Activated CD4-positive, alpha-beta memory T cell treated with anti-CD3 and anti-CD28 coated beads, Interleukin-2, amount 10 ng/mL, durations not matched to agents 7 days and 5 days (primary cell): Measurements from ENCODE around the gene HHIP. TPM values are rescaled to one million over a fixed set of nuclear protein-coding genes. Genes with fewer than 3 reads are reported as not detected.

Source experiments
- CTCF ChIA-PET: fragments of 350-600 bp; sonication (Branson Sonifier 250); formaldehyde crosslinking; loops from one replicate; lab custom pipeline; 2021; ENCODE audit warnings: antibody characterized with exemption, inconsistent platforms; lab: Charles Lee
- POLR2A ChIA-PET: fragments of 350-600 bp; sonication (Branson Sonifier 250); formaldehyde crosslinking; loops from one replicate; lab custom pipeline; 2021; ENCODE audit warnings: antibody characterized with exemption; lab: Charles Lee
- DNase-seq: peaks from one replicate; pipeline ENCODE4 v3.0.0-alpha.2; 2020
- H3K27ac Mint-ChIP-seq: one replicate; pipeline ENCODE4 v1.8.0; 2021; ENCODE audit warnings: mild to moderate bottlenecking, mixed read lengths
- H3K27me3 Mint-ChIP-seq: one replicate; pipeline ENCODE4 v1.8.0; 2021; ENCODE audit warnings: mixed read lengths
- H3K36me3 Mint-ChIP-seq: one replicate; pipeline ENCODE4 v1.8.0; 2021; ENCODE audit warnings: low read depth, mixed read lengths
- H3K4me1 Mint-ChIP-seq: one replicate; pipeline ENCODE4 v1.8.0; 2021; ENCODE audit warnings: mixed read lengths
- H3K4me3 Mint-ChIP-seq: one replicate; pipeline ENCODE4 v1.8.0; 2021; ENCODE audit warnings: mild to moderate bottlenecking, mixed read lengths
- H3K9me3 Mint-ChIP-seq: one replicate; pipeline ENCODE4 v1.8.0; 2021; ENCODE audit warnings: mixed read lengths
- total RNA-seq, 2 experiments: library from RNA; stranded (reverse); gene quantifications; one replicate each; pipeline ENCODE4 v1.2.3, GENCODE V29; 2021

The HHIP gene
- total RNA-seq, 2 experiments from 2014 or later = not detected

DNA sequence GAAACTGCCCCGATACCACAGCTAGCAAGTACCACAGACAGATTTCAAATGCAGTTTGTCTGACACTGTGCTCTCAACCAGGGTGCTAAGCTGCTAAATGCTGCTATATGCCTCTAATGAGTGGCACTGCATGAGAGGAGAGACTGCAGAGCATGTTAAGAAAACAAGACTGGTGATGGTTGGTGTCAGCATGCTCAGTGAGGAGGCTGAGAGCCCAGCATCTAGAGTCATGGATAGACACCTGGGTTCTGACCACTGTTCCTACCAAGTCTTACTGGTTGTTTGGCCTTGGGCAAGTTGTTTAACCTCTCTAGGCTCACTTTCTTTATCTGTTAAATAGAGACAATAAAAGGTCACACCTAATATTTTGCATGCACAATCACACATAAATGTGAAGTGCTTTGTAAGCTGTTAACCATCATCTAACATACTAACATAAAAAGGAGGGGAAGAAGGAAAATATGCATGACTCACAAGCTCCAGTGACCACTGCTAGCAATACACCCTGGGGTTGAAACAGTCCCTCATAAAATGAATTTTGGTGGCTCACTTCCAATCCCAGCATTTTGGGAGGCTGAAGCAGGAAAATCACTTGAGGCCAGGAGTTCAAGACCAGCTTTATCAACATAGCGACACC is 20.7 kb downstream of the HHIP start:
- Mint-ChIP-seq H3K4me1 (no peaks in the 10 kb centered on the region), H3K36me3 (no peaks in the 10 kb centered on the region), H3K4me3 (no peak overlapping the region), H3K9me3 (no peaks in the 10 kb centered on the region), H3K27ac (no peak overlapping the region), H3K27me3 (no peaks in the 10 kb centered on the region)
- no peak for DNase-seq
- POLR2A ChIA-PET = no interaction called here
- CTCF ChIA-PET = no interaction called here

DNA sequence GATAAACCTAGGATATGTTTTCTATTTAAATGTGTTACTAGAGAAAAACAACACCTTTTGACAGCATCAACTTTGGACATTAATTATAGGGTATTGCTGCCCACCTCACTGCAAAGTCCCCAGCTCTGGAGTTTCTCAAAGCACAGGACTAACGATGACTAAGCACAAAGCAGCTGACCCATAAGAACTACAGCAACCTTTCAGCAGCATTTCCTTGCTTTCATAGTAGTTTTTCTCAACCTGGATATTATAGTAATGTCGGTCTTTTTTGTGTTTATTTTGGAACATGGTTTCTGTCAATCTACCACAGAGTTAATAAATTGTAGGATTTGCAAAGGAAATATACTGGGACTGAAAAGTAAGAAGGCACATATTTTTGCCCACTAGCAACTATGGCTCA is 21.5 kb downstream of the HHIP start:
- Mint-ChIP-seq H3K27me3 (no peaks in the 10 kb centered on the region), H3K9me3 (no peaks in the 10 kb centered on the region), H3K36me3 (no peaks in the 10 kb centered on the region), H3K27ac (no peak overlapping the region), H3K4me3 (no peak overlapping the region), H3K4me1 (no peaks in the 10 kb centered on the region)
- CTCF ChIA-PET = no interaction called here
- POLR2A ChIA-PET = no interaction called here
- no peak for DNase-seq

DNA sequence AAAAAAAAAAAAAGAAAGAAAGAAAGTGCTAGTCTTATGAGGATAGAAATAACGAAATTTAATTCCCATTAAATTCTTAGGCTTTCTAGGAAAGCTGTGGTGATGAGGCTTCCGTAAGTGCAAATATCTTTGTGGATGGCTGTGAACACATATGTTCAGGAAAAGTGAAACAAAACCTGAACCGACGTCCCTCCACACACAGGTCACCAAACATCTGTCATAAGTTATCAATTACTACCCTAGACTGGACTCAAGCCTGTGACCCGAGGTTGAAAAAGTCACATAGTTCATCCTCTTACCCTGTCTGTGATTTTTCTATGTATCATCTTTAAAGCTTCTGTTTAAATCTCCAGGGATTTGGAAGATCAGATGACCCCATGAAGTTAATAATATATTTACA is 24.8 kb downstream of the HHIP start:
- ChIA-PET POLR2A (no interaction called here), CTCF (no interaction called here)
- Mint-ChIP-seq H3K9me3 (no peaks in the 10 kb centered on the region), H3K27ac (no peak overlapping the region), H3K4me1 (no peaks in the 10 kb centered on the region), H3K4me3 (no peak overlapping the region), H3K27me3 (no peaks in the 10 kb centered on the region), H3K36me3 (no peaks in the 10 kb centered on the region)
- no peak for DNase-seq

DNA sequence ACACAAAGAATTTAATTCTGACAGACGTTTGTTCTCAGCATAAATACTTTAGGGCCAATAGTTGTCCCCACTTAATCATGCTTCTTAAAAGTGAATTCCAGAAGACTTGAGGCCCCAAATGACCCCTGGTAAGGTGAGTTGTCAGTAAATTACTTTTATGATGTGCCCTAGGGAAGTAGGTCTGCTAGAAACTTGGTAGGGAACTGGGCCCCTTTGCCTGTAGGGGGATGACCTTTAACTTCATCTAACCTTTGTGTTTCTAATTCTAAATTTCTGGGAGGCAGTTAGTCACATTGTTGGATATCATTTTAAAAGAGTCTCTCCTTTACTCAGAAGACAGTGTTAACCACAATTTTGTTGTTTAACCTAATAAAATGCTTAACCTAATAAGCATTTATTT is 28.8 kb downstream of the HHIP start:
- POLR2A ChIA-PET = no interaction called here
- no peak overlapping the region for H3K27ac Mint-ChIP-seq
- H3K9me3 Mint-ChIP-seq = no peaks in the 10 kb centered on the region
- DNase-seq = no peak
- H3K4me3 Mint-ChIP-seq = no peak overlapping the region
- CTCF ChIA-PET = no interaction called here
- H3K4me1 Mint-ChIP-seq = no peaks in the 10 kb centered on the region
- H3K36me3 Mint-ChIP-seq = no peaks in the 10 kb centered on the region
- no peaks in the 10 kb centered on the region for H3K27me3 Mint-ChIP-seq

DNA sequence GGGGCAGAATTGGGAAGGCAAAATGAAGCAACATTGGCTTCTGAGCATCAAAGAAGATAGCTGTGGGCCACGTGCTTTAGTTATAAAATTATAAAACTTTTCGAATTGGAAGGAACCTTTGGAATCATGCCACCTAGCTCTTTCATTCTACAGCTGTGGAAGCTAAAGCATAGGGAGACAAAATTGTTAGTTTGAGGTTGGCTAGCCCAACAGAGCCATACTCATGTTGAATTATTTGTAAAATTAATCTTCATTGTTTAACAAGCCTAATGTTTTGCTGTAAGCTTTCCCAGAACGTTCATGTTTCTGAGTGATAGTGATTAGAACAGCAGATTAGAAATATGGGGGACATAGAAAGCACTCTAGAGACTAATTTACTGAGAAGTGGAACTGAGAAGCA is 35.9 kb downstream of the HHIP start:
- ChIA-PET CTCF (no interaction called here), POLR2A (no interaction called here)
- no peak for DNase-seq
- H3K36me3 Mint-ChIP-seq = no peaks in the 10 kb centered on the region
- no peak overlapping the region for H3K27ac Mint-ChIP-seq
- peaks cover 3% of the 10 kb centered on the region for H3K9me3 Mint-ChIP-seq
- H3K4me3 Mint-ChIP-seq = no peak overlapping the region
- no peaks in the 10 kb centered on the region for H3K27me3 Mint-ChIP-seq
- no peaks in the 10 kb centered on the region for H3K4me1 Mint-ChIP-seq

DNA sequence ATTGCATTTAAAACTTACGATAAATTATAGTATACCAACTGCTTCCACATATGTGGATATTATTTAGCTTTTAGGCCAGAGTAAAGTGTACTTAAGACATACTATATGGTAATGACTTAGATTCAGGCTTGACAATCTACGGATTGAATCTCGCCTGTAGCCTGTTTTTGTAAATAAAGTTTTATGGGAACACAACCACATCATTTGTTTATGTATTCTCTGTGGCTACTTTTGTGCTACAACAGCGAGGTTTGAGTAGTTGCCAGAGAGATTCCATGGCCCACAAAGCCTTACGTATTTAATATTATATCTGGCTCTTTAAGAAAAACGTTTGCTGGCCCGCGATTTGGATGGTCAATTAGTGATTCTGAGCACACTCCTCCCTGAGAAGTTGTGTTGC is 37.6 kb downstream of the HHIP start:
- H3K4me1 Mint-ChIP-seq = no peaks in the 10 kb centered on the region
- CTCF ChIA-PET = no interaction called here
- peaks cover 3% of the 10 kb centered on the region for H3K9me3 Mint-ChIP-seq
- no peak for DNase-seq
- H3K36me3 Mint-ChIP-seq = no peaks in the 10 kb centered on the region
- no peaks in the 10 kb centered on the region for H3K27me3 Mint-ChIP-seq
- POLR2A ChIA-PET = no interaction called here
- no peak overlapping the region for H3K27ac Mint-ChIP-seq
- no peak overlapping the region for H3K4me3 Mint-ChIP-seq

DNA sequence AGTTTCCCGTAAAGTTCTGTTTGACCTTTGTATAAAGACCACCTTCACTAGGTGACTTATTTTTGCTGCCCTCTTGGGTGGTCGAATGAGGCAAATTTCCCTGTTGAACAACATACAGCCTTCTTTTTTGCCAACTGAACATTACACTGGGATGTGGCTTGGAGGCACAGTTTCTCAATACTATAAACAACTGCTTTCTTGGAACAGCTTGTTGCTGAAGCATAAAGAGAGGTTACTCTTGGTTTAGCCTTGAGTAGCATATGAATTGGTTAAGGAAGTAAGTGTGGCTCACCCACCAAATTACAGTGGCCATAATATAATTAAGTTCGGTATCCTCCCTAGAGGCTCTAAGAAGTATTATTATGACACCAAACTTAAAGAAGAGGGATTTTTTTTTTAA is 40.0 kb downstream of the HHIP start:
- no peak for DNase-seq
- POLR2A ChIA-PET = no interaction called here
- Mint-ChIP-seq H3K27me3 (no peaks in the 10 kb centered on the region), H3K4me1 (no peaks in the 10 kb centered on the region), H3K36me3 (no peaks in the 10 kb centered on the region), H3K9me3 (peaks cover 3% of the 10 kb centered on the region), H3K4me3 (no peak overlapping the region), H3K27ac (no peak overlapping the region)
- CTCF ChIA-PET = no interaction called here

DNA sequence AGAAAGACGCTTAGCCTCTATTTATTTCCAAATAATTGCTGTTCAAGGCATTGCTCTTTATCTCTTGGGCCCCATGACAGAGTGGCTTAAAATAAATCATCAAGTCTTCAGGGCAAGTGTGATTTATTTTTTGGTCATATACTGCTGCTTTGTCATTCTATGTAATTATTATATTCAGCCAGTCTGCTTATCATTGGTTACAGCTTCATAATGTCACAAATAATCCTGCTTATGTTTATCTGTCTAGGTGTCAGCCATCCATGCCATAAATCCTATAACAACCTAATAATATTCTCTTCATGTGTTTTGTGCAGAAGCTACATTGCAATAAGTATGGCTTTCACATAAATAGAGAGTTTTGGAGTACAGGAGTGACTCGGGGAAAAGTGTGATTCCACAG is 41.0 kb downstream of the HHIP start:
- no peak for DNase-seq
- peaks cover 3% of the 10 kb centered on the region for H3K9me3 Mint-ChIP-seq
- H3K27me3 Mint-ChIP-seq = no peaks in the 10 kb centered on the region
- ChIA-PET POLR2A (no interaction called here), CTCF (no interaction called here)
- H3K4me1 Mint-ChIP-seq = no peaks in the 10 kb centered on the region
- H3K27ac Mint-ChIP-seq = no peak overlapping the region
- no peaks in the 10 kb centered on the region for H3K36me3 Mint-ChIP-seq
- no peak overlapping the region for H3K4me3 Mint-ChIP-seq

DNA sequence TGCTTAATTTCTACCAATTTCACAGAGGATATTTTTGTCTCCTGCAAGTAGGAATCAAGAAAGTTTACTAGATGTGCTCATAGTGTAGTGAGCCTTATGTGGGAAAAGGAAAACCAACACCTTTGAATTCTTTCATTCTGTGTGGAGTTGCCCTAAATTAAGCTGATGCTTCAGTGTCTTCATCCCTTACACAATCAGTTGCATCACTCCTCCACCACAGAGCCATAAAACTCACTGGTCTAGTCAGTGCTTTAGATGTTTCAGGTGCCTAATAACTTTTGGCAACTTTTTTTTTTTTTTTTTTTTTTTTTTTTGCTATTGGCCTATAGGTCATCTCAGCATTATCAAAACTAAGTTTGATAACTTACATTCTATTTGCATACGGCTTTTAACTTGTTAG is 41.5 kb downstream of the HHIP start:
- CTCF ChIA-PET = no interaction called here

DNA sequence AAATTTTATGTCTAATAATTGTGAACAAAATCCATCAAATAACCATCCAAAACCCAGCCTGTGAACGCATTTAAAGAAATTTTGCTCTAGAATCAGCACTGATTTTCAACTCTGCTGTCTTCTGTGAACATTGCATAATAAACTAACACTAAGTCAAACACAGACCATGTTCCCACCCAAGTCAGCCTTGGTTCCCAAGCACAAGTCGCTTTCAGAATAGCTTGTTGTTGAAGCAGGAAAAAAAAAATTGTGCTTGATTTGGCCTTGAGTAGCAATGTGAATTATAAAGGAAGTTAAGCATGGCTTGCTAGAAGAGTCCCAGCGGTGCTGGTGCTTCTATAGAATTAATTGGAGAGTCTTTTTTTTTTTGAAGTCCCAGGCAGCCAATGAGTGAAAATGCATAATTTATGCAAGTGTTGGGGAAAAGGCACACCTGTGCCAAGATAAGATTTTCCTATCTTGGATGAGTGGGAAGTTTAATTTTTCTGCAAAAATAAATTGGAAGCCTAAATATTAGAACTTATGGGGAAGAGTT is 42.1 kb downstream of the HHIP start:
- ChIA-PET POLR2A (no interaction called here), CTCF (no interaction called here)
- Mint-ChIP-seq H3K27me3 (no peaks in the 10 kb centered on the region), H3K4me3 (no peak overlapping the region), H3K9me3 (peaks cover 3% of the 10 kb centered on the region), H3K36me3 (no peaks in the 10 kb centered on the region), H3K4me1 (no peaks in the 10 kb centered on the region), H3K27ac (no peak overlapping the region)
- no peak for DNase-seq

More for the DNA sequence above, 41.5 kb downstream of the HHIP start:
- no peak for DNase-seq
- Mint-ChIP-seq H3K4me1 (no peaks in the 10 kb centered on the region), H3K27ac (no peak overlapping the region), H3K27me3 (no peaks in the 10 kb centered on the region), H3K36me3 (no peaks in the 10 kb centered on the region), H3K4me3 (no peak overlapping the region), H3K9me3 (peaks cover 3% of the 10 kb centered on the region)
- POLR2A ChIA-PET = no interaction called here

DNA sequence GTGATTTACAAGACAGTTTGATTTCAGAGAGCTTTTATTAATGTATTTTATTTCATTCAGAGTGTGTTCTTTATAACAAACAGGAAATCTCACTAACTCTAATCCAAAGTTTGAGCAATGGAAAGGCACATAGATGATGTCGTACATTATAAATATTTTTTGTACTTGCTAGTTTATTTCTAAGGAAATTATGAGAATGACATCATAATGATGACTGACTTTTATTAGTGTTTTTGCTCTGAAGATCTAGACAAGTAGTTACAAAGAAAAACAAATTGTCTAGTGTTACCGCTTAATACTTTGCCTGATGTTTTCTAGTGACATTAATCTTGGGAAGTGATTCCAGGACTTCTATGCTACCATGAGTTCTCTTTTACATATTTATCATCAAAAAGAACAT is 43.2 kb downstream of the HHIP start:
- POLR2A ChIA-PET = no interaction called here
- Mint-ChIP-seq H3K27me3 (no peaks in the 10 kb centered on the region), H3K27ac (no peak overlapping the region), H3K4me1 (no peaks in the 10 kb centered on the region), H3K36me3 (no peaks in the 10 kb centered on the region), H3K4me3 (no peak overlapping the region), H3K9me3 (peaks cover 3% of the 10 kb centered on the region)
- CTCF ChIA-PET = no interaction called here
- DNase-seq = no peak

DNA sequence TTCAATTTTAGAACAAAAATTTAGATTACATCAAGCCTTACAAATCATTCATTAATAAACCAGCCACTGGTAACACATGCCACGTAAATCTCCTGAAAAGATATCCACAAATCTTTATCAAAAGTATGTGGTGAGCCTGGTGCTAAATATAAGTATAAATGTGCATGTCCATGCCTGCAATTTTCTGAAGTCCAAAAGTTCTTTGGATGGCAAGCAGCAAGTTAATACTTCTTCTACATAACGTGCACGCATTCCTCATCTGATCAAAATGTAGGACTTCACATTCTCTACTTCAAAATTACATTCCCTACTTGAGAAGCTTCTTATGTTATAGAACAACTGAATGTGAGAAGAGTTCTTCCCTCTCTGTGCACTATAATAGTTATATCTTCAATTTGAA is 49.8 kb downstream of the HHIP start:
- no peaks in the 10 kb centered on the region for H3K9me3 Mint-ChIP-seq
- DNase-seq = no peak
- no peaks in the 10 kb centered on the region for H3K27me3 Mint-ChIP-seq
- ChIA-PET CTCF (no interaction called here), POLR2A (no interaction called here)
- no peaks in the 10 kb centered on the region for H3K4me1 Mint-ChIP-seq
- H3K36me3 Mint-ChIP-seq = no peaks in the 10 kb centered on the region
- H3K4me3 Mint-ChIP-seq = no peak overlapping the region
- H3K27ac Mint-ChIP-seq = no peak overlapping the region

DNA sequence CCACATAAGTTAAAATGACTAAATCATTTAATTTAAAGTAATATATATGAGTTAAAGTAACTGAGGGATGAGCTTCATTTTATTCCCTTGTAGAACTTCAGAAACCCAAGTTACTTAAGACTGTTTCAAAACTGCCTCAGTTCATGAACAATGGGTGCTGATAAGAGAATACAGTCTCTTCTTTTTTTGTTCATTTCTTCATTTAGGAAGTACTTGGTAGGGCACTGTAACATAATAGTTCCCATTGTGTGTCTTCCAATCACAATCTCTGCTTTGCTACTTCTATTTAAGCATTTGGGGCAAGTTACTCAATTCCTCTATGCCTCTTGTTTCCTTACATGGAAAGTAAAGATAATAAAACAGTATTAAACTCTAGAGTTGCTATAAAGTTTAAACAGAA is 50.4 kb downstream of the HHIP start:
- Mint-ChIP-seq H3K4me3 (no peak overlapping the region), H3K9me3 (no peaks in the 10 kb centered on the region), H3K27ac (no peak overlapping the region), H3K36me3 (no peaks in the 10 kb centered on the region), H3K4me1 (no peaks in the 10 kb centered on the region), H3K27me3 (no peaks in the 10 kb centered on the region)
- DNase-seq = no peak
- CTCF ChIA-PET = no interaction called here
- POLR2A ChIA-PET = no interaction called here

DNA sequence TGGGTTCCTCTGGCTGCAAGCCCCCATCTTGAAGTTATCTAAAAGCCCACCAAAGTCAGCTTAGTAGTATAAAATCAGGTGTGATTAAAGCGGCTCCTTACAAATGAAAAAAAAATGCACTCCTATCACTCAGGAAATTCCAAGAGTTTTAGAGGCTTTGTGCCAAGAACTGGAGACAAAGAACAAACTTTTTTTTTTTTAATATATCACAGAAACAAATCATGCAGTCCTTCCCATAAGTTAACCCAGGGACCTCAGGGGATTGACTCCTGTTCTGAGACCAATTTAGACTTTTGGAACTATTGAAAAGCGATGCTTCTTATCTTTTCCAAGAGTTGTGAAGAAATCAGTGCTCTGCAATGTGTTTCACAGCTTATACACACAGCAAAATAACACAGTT is 53.6 kb downstream of the HHIP start:
- CTCF ChIA-PET = no interaction called here
- no peaks in the 10 kb centered on the region for H3K27me3 Mint-ChIP-seq
- H3K27ac Mint-ChIP-seq = no peak overlapping the region
- no peak for DNase-seq
- H3K9me3 Mint-ChIP-seq = no peaks in the 10 kb centered on the region
- H3K36me3 Mint-ChIP-seq = no peaks in the 10 kb centered on the region
- H3K4me1 Mint-ChIP-seq = no peaks in the 10 kb centered on the region
- POLR2A ChIA-PET = no interaction called here
- H3K4me3 Mint-ChIP-seq = no peak overlapping the region
